ENCODE results near the gene SDF2.

Gene SDF2

DNA sequence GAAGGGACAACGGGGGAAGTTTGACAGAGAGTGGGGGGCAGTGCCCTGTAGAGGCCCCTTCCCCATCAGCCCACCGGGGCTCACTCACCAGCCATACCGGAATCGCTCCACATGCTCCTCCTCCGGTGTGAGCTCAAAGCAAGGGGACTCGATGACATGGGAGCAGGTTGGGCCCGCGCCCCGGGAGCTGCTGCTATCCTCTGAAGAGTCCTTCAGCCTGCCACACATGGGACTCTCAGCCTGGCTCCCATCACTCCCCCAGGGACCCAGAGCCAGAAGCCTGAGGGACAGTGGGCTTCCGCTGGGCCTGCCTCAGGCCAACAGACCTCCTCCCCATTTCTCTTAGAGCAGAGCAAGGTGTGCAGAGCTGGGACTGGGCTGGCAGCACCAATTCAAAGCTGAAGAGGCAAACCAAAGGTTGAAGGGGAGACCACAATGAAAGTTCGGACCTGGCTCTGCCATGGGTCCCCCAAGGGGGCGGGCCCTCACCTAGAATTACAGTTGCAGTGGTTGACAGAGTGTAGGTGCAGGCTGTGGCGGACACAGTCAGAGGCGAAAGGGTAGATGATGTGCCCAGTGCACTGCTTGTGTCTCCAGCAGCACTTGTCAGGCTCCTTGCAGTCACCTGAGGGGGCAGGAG lies 42.6 kb upstream of the SDF2 start:
- H3K4me1 ChIP-seq (ENCODE audit: low read length): no peaks in the 10 kb centered on the region
- H3K9me3 ChIP-seq (ENCODE audit: insufficient read depth, low read length): no peaks in the 10 kb centered on the region
- no peak overlapping the region for H3K4me2 ChIP-seq (ENCODE audit: low read length)
- no peaks in the 10 kb centered on the region for H3K27me3 ChIP-seq (ENCODE audit: low read depth, low read length)
- TF ChIP-seq EZH2phosphoT487 (IDR thresholded peaks at IDR 0.05; ENCODE audit: low read depth): no peak
- TF ChIP-seq, protein P1, sequence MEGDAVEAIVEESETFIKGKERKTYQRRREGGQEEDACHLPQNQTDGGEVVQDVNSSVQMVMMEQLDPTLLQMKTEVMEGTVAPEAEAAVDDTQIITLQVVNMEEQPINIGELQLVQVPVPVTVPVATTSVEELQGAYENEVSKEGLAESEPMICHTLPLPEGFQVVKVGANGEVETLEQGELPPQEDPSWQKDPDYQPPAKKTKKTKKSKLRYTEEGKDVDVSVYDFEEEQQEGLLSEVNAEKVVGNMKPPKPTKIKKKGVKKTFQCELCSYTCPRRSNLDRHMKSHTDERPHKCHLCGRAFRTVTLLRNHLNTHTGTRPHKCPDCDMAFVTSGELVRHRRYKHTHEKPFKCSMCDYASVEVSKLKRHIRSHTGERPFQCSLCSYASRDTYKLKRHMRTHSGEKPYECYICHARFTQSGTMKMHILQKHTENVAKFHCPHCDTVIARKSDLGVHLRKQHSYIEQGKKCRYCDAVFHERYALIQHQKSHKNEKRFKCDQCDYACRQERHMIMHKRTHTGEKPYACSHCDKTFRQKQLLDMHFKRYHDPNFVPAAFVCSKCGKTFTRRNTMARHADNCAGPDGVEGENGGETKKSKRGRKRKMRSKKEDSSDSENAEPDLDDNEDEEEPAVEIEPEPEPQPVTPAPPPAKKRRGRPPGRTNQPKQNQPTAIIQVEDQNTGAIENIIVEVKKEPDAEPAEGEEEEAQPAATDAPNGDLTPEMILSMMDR (IDR thresholded peaks at IDR 0.05; ENCODE audit: low read depth, low read length): no peak
- peaks cover 52% of the 10 kb centered on the region for H3K36me3 ChIP-seq (replicated peaks; ENCODE audit: low read depth, low read length)
- no peak overlapping the region for H3K4me3 ChIP-seq (ENCODE audit: low read length)
- H2AFZ ChIP-seq (ENCODE audit: low read depth, low read length): no peak overlapping the region
- H3K9ac ChIP-seq (ENCODE audit: low read length): no peak overlapping the region
- no peak overlapping the region for H3K27ac ChIP-seq (ENCODE audit: low read length)
- H3K79me2 ChIP-seq (ENCODE audit: low read length): no peaks in the 10 kb centered on the region
- H4K20me1 ChIP-seq (ENCODE audit: insufficient read depth, low read length): no peaks in the 10 kb centered on the region

DNA sequence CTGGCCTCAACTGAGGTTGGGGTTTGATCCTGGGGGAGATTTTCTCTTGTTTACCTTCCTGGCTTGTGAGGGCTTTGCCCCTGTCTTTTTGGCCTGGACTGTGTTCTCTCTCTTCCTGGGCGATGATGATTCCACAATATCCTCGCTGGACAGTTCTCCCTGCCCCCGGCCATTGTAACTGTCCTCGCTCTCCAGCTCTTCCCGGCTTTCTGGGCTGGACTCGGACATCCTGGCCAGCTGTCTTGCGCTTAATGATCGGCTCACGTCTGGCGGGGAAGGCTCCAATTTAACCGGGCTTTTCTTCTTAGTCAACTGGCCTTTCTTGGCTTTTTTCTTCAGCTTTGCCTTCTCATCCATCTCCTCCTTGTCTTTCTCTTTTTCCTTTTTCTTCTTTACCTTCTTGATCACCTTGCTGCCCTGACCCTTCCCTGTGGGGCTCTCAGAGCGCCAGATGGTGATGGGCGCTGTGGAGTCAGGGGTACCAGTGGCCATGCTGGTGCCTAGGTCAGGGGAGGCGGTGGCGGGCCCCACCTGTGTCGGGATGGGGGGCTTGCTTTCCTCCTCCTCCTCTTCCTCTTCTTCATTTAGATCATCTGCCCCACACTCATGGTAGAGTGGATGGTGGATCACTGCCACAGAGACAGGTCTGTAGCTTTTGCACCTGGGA lies 42.0 kb upstream of the SDF2 start:
- no peak overlapping the region for H3K4me3 ChIP-seq (ENCODE audit: low read length)
- H3K9ac ChIP-seq (ENCODE audit: low read length): no peak overlapping the region
- H3K4me2 ChIP-seq (ENCODE audit: low read length): no peak overlapping the region
- H2AFZ ChIP-seq (ENCODE audit: low read depth, low read length): no peak overlapping the region
- no peak overlapping the region for H3K27ac ChIP-seq (ENCODE audit: low read length)
- H3K4me1 ChIP-seq (ENCODE audit: low read length): no peaks in the 10 kb centered on the region
- H3K9me3 ChIP-seq (ENCODE audit: insufficient read depth, low read length): no peaks in the 10 kb centered on the region
- H3K79me2 ChIP-seq (ENCODE audit: low read length): no peaks in the 10 kb centered on the region
- no peaks in the 10 kb centered on the region for H3K27me3 ChIP-seq (ENCODE audit: low read depth, low read length)
- H3K36me3 ChIP-seq (replicated peaks; ENCODE audit: low read depth, low read length): peaks cover 57% of the 10 kb centered on the region
- TF ChIP-seq, protein P1 (IDR thresholded peaks at IDR 0.05; ENCODE audit: low read depth, low read length): no peak
- no peak for TF ChIP-seq EZH2phosphoT487 (IDR thresholded peaks at IDR 0.05; ENCODE audit: low read depth)
- no peaks in the 10 kb centered on the region for H4K20me1 ChIP-seq (ENCODE audit: insufficient read depth, low read length)

DNA sequence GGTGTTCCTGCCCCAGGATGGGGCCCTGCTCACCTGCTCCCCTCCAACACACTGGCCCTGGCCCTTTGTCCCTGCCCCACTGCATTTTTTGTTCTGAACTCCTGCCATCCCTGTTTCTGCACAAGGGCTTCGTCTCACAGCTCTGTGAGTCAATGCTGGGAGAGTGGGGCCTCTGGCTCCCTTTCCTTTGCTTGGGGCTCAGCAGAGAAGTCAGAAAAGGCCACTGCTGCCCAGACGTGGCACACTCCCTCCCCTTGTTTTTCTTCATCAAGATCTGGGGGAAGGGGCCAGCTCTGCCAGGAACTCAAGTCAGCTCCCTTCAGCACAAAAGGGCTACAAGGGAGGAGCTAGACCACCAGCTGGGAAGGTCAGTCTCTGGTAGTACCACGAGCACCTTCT lies 41.0 kb upstream of the SDF2 start:
- H3K27ac ChIP-seq (ENCODE audit: low read length): no peak overlapping the region
- H3K36me3 ChIP-seq (replicated peaks; ENCODE audit: low read depth, low read length): peaks cover 66% of the 10 kb centered on the region
- no peaks in the 10 kb centered on the region for H3K4me1 ChIP-seq (ENCODE audit: low read length)
- H3K9me3 ChIP-seq (ENCODE audit: insufficient read depth, low read length): no peaks in the 10 kb centered on the region
- no peak overlapping the region for H3K4me3 ChIP-seq (ENCODE audit: low read length)
- no peak overlapping the region for H2AFZ ChIP-seq (ENCODE audit: low read depth, low read length)
- no peak overlapping the region for H3K9ac ChIP-seq (ENCODE audit: low read length)
- H3K27me3 ChIP-seq (ENCODE audit: low read depth, low read length): no peaks in the 10 kb centered on the region
- H3K4me2 ChIP-seq (ENCODE audit: low read length): no peak overlapping the region
- no peaks in the 10 kb centered on the region for H3K79me2 ChIP-seq (ENCODE audit: low read length)
- no peaks in the 10 kb centered on the region for H4K20me1 ChIP-seq (ENCODE audit: insufficient read depth, low read length)
- TF ChIP-seq, protein P1 (IDR thresholded peaks at IDR 0.05; ENCODE audit: low read depth, low read length): no peak
- TF ChIP-seq EZH2phosphoT487 (IDR thresholded peaks at IDR 0.05; ENCODE audit: low read depth): no peak

DNA sequence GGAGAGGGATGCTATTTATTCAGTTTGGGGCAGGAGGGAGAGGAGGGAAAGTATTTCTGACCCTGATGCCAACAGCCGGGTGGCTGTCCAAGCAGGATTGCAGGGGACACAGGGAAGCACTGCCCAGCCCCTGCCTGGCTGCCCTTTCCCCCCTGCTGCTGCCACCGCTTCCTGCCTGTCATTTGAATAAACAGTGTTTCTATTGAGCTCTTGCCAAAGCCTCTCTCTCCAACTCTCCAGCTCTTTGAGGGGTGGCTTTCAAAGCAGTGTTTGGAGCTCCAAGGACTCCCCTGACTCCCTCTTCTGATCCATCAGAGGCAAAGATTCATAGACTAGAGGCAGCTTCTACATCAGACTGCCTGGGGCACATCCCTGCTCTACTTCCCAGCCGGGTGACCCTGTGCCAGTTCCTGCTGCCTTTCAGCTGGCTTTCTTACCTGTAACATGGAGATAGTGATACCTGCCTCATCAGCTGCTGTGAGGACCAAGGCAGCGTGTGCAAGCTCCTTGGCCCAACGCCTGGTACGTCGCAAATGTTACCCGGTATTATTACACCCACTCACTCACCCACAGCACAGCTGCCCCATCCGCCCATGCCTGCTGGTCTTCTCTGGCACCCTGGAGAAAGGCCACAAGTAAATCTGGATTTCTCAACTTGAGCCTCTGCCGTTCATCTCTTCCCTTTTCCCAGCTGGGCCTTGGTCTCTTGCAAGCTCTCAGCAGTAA lies 40.5 kb upstream of the SDF2 start:
- peaks cover 72% of the 10 kb centered on the region for H3K36me3 ChIP-seq (replicated peaks; ENCODE audit: low read depth, low read length)
- no peak overlapping the region for H3K9ac ChIP-seq (ENCODE audit: low read length)
- no peak overlapping the region for H3K27ac ChIP-seq (ENCODE audit: low read length)

More for the DNA sequence above, 40.5 kb upstream of the SDF2 start:
- Histone ChIP-seq H3K79me2 (ENCODE audit: low read length) (no peaks in the 10 kb centered on the region), H2AFZ (ENCODE audit: low read depth, low read length) (no peak overlapping the region), H3K4me3 (ENCODE audit: low read length) (no peak overlapping the region), H3K9me3 (ENCODE audit: insufficient read depth, low read length) (no peaks in the 10 kb centered on the region), H4K20me1 (ENCODE audit: insufficient read depth, low read length) (no peaks in the 10 kb centered on the region), H3K4me1 (ENCODE audit: low read length) (no peaks in the 10 kb centered on the region), H3K4me2 (ENCODE audit: low read length) (no peak overlapping the region), H3K27me3 (ENCODE audit: low read depth, low read length) (no peaks in the 10 kb centered on the region)
- no peak for TF ChIP-seq EZH2phosphoT487 (IDR thresholded peaks at IDR 0.05; ENCODE audit: low read depth)
- TF ChIP-seq, protein P1 (IDR thresholded peaks at IDR 0.05; ENCODE audit: low read depth, low read length): no peak
